Aorta (tissue), 5 donors: ENCODE data around the gene GNL3. TPM values are rescaled to one million over a fixed set of nuclear protein-coding genes. Genes with fewer than 3 reads are reported as not detected.
"Not testable (repeated sequence)": the region's sequence is repeated elsewhere in the genome, so short reads cannot be mapped to it uniquely, and the experiment has no call there.

Experiments
- ATAC-seq: fragments of 200-7000 bp; cut with Tn5 transposase; one replicate; pipeline ENCODE4 v1.9.1; 2022; ENCODE audit warnings: moderate library complexity; ENCODE audit not compliant: low FRiP score
- DNase-seq, 2 donors: peaks; one replicate each; pipeline ENCODE4 v3.0.0-alpha.2; 2020
- H3K27ac ChIP-seq, 2 donors: one replicate each; pipeline ENCODE4 v1.5.1; 2013; ENCODE audit warnings: low read length in 2 of 2, mild to moderate bottlenecking in 2 of 2, moderate library complexity in 2 of 2, control low read depth in 1 of 2, inconsistent platforms in 1 of 2, low read depth in 1 of 2
- H3K27me3 ChIP-seq, 2 donors: one replicate each; pipeline ENCODE4 v1.6.1; 2013; ENCODE audit warnings: control low read depth in 1 of 2, low read length in 1 of 2, mild to moderate bottlenecking in 1 of 2, moderate library complexity in 1 of 2; ENCODE audit not compliant: insufficient read depth in 2 of 2, control insufficient read depth in 1 of 2
- H3K36me3 ChIP-seq, 2 donors: one replicate each; pipeline ENCODE4 v1.6.1; 2013; ENCODE audit warnings: control low read depth in 1 of 2, low read length in 1 of 2, mild to moderate bottlenecking in 1 of 2; ENCODE audit not compliant: insufficient read depth in 2 of 2, control insufficient read depth in 1 of 2
- H3K4me1 ChIP-seq, 2 donors: one replicate each; pipeline ENCODE4 v1.6.1; 2013; ENCODE audit warnings: low read length in 2 of 2, control low read depth in 1 of 2, mild to moderate bottlenecking in 1 of 2, moderate library complexity in 1 of 2; ENCODE audit not compliant: insufficient read depth in 2 of 2, control insufficient read depth in 1 of 2
- H3K4me3 ChIP-seq, 2 donors: one replicate each; pipeline ENCODE4 v1.5.1; 2013; ENCODE audit warnings: low read length in 2 of 2, control low read depth in 1 of 2, mild to moderate bottlenecking in 1 of 2
- H3K9me3 ChIP-seq: one replicate; pipeline ENCODE4 v1.6.1; 2013; ENCODE audit warnings: mild to moderate bottlenecking, low read length; ENCODE audit not compliant: control insufficient read depth
- WGBS, 2 donors: extraction: QIAGEN DNeasy Blood & Tissue Kit; methylation state at CpG; one replicate each; pipeline ENCODE4 v1.1.7; 2013; 5-methylcytosine and 5-hydroxymethylcytosine counted together
- intact Hi-C, 2 donors: fragments of 100-400 bp; cut with DNase I; formaldehyde crosslinking; loops; one replicate each; pipeline versions ENCODE4 v1.14.2 to v1.15.0; 2022
- polyA plus RNA-seq, 2 donors: library from polyadenylated mRNA; stranded (reverse); fragments of 200-250 nt; gene quantifications; one replicate each; pipeline ENCODE4 v1.2.3, GENCODE V29; 2013
- total RNA-seq, 2 donors: library from RNA; stranded (reverse); fragmentation: NEBNext Ultra II Directional; extraction: Animal tissue kit (Norgen Biotek cat#: 25700); gene quantifications; one replicate each; pipeline ENCODE4 v1.2.1, GENCODE V29; 2021
- donor health status: healthy with polysubstance abuse.
- donor health status: Bipolar disorder and iron deficiency.
- donor health status: DM: no; HTN: no; CAD: no.
- donor health status: DM: no; HTN: no; CAD: no.
- donor health status: DM: yes; HTN: yes; CAD: no.

The GNL3 gene
- total and polyA plus RNA-seq, 4 donors: 20.9 to 70.3 (median 42.4) TPM

DNA sequence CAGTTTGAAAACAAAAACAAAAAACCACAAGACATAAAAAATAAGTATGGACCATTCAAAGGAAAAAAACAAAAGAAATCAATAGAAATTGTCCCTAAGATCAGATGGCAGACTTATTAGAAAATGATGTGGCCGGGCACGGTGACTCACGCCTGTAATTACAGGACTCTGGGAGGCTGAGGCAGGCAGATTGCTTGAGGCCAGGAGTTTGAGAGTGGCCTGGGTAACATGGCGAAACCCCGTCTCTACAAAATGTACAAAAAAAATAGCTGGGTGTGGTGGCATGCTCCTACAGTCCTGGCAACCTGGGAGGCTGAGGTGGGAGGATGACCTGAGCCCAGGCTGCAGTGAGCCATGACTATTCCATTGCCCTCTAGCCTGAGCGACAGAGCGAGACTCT, 36.7 kb downstream of the GNL3 start:
- H3K27me3 ChIP-seq: no peaks in the 10 kb centered on the region
- no peak overlapping the region for H3K4me3 ChIP-seq
- intact Hi-C loops: no loop called here
- no peaks in the 10 kb centered on the region for H3K36me3 ChIP-seq
- H3K9me3 ChIP-seq: no peaks in the 10 kb centered on the region
- no peaks in the 10 kb centered on the region for H3K4me1 ChIP-seq
- WGBS, 2 donors: 96% methylated on average over 7 of the region's 7 CpGs
- no peak overlapping the region for H3K27ac ChIP-seq
- ATAC-seq (no peak), DNase-seq (no peak)

DNA sequence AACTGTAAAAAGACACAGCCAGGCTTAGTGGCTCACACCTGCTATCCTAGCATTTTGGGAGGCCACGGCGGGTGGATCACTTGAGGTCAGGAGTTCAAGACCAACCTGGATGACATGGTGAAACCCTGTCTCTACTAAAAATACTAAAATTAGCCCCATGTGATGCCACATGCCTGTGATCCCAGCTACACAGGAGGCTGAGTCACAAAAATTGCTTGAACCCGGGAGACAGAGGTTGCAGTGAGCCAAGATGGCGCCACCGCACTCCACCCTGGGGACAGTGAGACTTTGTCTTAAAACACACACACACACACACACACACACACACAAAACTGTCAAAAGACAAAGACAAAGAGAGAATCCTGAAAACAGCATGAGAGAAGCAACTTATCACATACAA, 38.1 kb downstream of the GNL3 start:
- Histone ChIP-seq H3K9me3 (no peaks in the 10 kb centered on the region), H3K4me3 (no peak overlapping the region), H3K27me3 (no peaks in the 10 kb centered on the region), H3K36me3 (no peaks in the 10 kb centered on the region), H3K4me1 (no peaks in the 10 kb centered on the region), H3K27ac (no peak overlapping the region)
- ATAC-seq: no peak
- intact Hi-C loops: no loop called here
- no peak for DNase-seq
- WGBS, 2 donors: 97 to 98% methylated on average over 5 of the region's 5 CpGs

DNA sequence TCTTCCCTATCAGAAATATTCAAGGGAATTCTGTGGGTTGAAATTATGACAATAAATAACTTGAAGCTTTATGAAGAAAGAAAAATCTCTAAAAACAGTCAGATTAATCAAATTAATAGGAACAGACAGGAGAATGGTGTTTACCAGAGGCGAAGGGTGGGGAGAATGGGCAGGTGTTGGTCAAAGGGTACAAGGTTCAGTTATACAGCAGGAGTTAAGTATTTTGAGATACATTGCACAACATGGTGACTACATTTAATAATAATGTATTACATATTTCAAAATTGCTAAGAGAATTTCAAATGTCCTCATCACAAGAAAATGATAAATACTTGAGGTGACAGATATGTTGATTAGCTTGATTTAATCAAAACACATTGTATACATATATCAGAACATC, 38.7 kb downstream of the GNL3 start:
- DNase-seq (no peak), ATAC-seq (no peak)
- intact Hi-C loops: no loop called here
- no peaks in the 10 kb centered on the region for H3K4me1 ChIP-seq
- WGBS, 2 donors: 95 to 100% methylated on average over 1 of the region's 1 CpG
- H3K27ac ChIP-seq: no peak overlapping the region
- no peaks in the 10 kb centered on the region for H3K27me3 ChIP-seq
- H3K9me3 ChIP-seq: no peaks in the 10 kb centered on the region
- no peaks in the 10 kb centered on the region for H3K36me3 ChIP-seq
- H3K4me3 ChIP-seq: no peak overlapping the region

DNA sequence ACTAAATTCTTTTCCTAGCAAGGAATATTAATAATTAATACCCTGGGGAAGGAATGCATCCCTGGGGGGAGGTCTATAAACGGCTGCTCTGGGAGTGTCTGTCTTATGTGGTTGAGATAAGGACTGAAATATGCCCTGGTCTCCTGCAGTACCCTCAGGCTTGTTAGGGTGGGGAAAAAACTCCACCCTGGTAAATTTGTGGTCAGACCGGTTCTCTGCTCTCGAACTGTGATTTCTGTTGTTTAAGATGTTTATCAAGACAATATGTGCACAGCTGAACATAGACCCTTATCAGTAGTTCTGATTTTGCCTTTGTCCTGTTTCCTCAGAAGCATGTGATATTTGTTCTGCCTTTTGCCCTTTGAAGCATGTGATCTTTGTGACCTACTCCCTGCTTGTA, 42.9 kb downstream of the GNL3 start:
- H3K27me3 ChIP-seq, H3K27ac ChIP-seq, intact Hi-C loops, DNase-seq, H3K9me3 ChIP-seq, ATAC-seq, H3K36me3 ChIP-seq, H3K4me1 ChIP-seq, H3K4me3 ChIP-seq: not testable (repeated sequence)
- WGBS, 2 donors: 49 to 50% methylated on average over 3 of the region's 3 CpGs

DNA sequence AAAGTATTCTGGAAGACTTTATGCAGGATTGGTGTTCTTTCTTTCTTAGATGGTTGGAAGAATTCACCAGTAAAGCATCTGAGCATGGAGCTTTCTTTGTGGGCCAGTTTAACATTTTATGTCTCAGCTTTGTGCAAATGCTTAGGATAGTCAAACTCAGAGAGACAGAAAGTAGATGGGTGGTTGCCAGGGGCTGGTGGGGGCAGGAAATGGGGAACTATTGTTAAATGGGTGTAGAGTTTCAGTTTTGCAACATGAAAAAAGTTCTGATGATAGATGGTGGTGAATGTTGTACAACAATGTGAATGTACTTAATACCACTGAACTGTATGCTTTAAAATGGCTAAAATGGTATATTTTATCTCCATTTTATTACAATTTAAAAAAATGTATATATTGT, 44.8 kb downstream of the GNL3 start:
- Histone ChIP-seq H3K9me3 (no peaks in the 10 kb centered on the region), H3K4me1 (no peaks in the 10 kb centered on the region), H3K27ac (no peak overlapping the region), H3K4me3 (no peak overlapping the region), H3K27me3 (no peaks in the 10 kb centered on the region), H3K36me3 (peaks cover 2 to 4% of the 10 kb centered on the region in 2 donors)
- DNase-seq (no peak), ATAC-seq (no peak)
- intact Hi-C loops: no loop called here

DNA sequence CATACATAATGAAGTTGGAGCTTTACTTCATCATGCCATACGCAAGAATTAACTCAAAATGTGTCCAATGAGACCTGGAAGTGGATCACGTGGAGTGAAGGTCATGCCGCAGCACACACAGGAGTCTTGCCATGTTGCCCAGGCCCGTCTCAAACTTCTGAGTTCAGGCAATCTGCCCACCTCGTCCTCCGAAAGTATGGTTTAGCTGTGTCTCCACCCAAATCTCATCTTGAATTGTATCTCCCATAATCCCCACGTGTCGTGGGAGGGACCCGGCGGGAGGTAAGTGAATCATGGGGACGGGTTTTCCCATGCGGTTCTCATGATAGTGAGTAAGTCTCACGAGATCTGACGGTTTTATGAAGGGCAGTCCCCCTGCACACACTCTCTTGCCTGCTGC, 45.8 kb downstream of the GNL3 start:
- H3K4me1 ChIP-seq: no peaks in the 10 kb centered on the region
- peaks cover 2 to 4% of the 10 kb centered on the region in 2 donors for H3K36me3 ChIP-seq
- no peak for DNase-seq
- no peaks in the 10 kb centered on the region for H3K27me3 ChIP-seq
- intact Hi-C loops: no loop called here
- ATAC-seq: no peak
- WGBS, 2 donors: 81 to 82% methylated on average over 14 of the region's 14 CpGs
- no peak overlapping the region for H3K27ac ChIP-seq
- H3K4me3 ChIP-seq: no peak overlapping the region
- no peaks in the 10 kb centered on the region for H3K9me3 ChIP-seq

DNA sequence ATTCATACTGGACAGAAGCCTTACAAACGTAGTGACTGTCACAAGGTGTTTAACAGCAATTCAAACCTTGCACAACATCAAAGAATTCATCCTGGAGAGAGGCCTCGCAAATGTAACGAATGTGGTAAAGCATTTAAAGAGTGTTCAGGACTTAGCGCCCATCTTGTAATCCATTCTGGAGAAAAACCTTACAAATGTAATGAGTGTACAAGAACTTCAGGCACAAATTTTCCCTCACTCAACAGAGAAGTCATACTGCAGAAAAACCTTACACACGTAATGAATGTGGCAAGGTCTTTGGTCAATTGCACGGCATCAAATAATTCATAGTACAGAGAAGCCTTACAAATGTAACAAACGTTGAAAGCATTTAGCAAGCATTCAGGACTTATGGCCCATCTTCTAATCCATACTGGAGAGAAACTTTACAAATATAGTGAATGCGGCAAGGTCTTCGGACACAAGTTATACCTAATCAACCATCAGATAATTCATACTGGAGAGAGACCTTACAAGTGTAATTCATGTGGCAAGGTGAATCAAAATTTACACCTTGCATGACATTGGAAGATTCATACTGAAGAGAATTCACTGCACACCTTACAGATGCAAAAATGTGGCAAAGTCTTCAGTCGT, 47.5 kb downstream of the GNL3 start:
- H3K9me3 ChIP-seq: no peaks in the 10 kb centered on the region
- no peak overlapping the region for H3K4me3 ChIP-seq
- no peak for DNase-seq
- 85% methylated on average over 10 of the region's 10 CpGs for WGBS, 2 donors
- intact Hi-C loops: no loop called here
- no peaks in the 10 kb centered on the region for H3K27me3 ChIP-seq
- no peaks in the 10 kb centered on the region for H3K4me1 ChIP-seq
- no peak overlapping the region for H3K27ac ChIP-seq
- ATAC-seq: no peak
- peaks cover 2 to 5% of the 10 kb centered on the region in 2 donors for H3K36me3 ChIP-seq

DNA sequence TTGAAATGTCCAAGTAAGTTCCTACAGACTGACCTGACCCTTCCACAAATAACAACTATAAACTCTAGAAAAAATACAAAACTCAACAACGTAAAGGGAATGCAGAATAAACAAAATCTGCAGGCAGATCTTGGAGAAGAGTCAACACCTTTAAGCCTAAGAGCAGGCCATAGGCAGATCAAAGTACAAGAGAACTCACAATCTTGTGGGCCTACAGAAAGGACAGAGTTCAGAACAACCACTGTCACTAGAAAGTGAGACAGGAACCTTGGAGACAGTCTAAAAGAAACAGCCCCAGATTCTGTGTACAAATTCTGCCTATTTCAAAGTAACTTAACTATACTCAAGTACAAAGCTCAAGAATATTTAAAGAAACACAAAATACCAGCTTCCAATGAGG, 53.9 kb downstream of the GNL3 start:
- intact Hi-C loops: loop anchor here (5.0 to 10.0 kb wide), 3 partner anchors 193 to 333 kb away; no protein-coding TSS in a partner anchor
- ATAC-seq (no peak), DNase-seq (no peak)
- peaks cover 6 to 7% of the 10 kb centered on the region in 2 donors for H3K36me3 ChIP-seq
- 58 to 72% methylated on average over 1 of the region's 1 CpG for WGBS, 2 donors
- no peaks in the 10 kb centered on the region for H3K27me3 ChIP-seq
- H3K4me1 ChIP-seq: no peaks in the 10 kb centered on the region
- no peak overlapping the region for H3K27ac ChIP-seq
- no peaks in the 10 kb centered on the region for H3K9me3 ChIP-seq
- no peak overlapping the region for H3K4me3 ChIP-seq

DNA sequence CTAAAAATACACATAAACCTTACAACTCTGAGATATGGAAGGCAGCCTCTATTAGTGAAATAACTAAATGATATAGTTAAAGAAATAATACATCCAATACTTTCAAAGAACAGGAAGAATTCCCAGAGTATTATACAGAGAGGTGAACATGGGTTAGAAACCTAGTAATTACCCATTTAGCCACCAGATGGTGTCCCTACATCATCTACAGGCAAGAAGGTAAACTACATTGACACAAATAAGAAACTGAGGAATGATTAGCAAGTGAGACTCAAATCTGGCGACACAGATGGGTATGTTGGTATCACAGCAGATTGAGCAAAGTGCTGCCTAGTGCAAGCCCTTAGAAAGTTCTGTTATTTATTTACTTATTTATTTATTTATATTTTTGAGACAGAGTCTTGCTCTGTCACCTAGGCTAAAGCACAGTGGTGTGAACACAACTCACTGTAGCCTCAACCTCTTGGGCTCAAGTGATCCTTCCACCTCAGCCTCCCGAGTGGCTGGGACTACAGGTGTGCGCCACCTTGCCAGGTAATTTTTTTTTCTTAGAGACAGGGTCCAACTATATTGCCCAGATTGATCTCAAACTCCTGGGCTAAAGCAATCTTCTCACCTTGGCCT, 56.7 kb downstream of the GNL3 start:
- H3K36me3 ChIP-seq: peaks cover 7 to 10% of the 10 kb centered on the region in 2 donors
- no peak for ATAC-seq
- intact Hi-C loops: loop anchor here (2.0 to 10.0 kb wide), 4 partner anchors 190 to 330 kb away; no protein-coding TSS in a partner anchor

More for the DNA sequence above, 56.7 kb downstream of the GNL3 start:
- no peak overlapping the region for H3K4me3 ChIP-seq
- H3K9me3 ChIP-seq: no peaks in the 10 kb centered on the region
- 68 to 80% methylated on average over 3 of the region's 3 CpGs for WGBS, 2 donors
- no peak for DNase-seq
- H3K27ac ChIP-seq: no peak overlapping the region
- no peaks in the 10 kb centered on the region for H3K27me3 ChIP-seq
- H3K4me1 ChIP-seq: no peaks in the 10 kb centered on the region
